HG03342 (cell line): Measurements from ENCODE around the gene TNFRSF8.

ENCODE experiments used
- ATAC-seq: cut with Tn5 transposase; IDR thresholded peaks from one replicate; pipeline ENCODE4 v1.9.1; 2021; ENCODE audit warnings: mild to moderate bottlenecking, moderate library complexity; ENCODE audit not compliant: unreplicated experiment

The TNFRSF8 gene

GRCh38 chr1:12113433-12114339, 50.6 kb downstream of the TNFRSF8 start:
- no peak for ATAC-seq

DNA sequence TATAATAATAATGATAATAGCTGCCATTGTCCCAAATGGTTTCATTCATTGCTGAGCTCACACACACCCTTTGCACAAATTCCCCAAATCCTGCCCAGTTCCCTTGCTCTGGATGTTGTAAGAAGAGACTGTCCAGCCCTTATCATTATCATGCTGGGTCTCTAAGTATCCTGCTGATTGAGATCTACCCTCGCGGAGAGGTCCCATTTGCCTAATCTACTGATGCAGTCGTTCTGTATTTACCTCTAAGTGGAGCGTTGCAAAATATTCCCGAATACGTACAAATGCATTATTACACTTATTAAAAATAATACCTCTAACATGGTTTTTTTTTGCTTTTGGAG, 51.2 kb downstream of the TNFRSF8 start:
- no peak for ATAC-seq

DNA sequence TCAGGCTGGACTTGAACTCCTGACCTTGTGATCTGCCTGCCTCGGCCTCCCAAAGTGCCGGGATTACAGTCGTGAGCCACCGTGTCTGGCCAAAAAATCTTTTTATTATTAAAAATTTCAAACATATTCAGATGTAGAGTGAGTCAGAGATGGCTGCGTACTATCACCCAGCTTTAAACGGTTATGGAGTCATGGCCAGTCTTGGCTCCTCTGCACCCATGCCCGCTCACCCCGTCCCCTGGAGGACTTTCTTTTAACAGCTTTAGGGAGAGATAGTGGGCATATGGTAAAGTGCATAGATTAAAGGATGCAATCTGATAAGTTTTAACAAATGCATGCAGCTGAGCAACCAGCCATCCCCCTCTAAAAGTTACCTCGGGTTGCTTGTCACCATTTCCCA, 51.8 kb downstream of the TNFRSF8 start:
- no peak for ATAC-seq

DNA sequence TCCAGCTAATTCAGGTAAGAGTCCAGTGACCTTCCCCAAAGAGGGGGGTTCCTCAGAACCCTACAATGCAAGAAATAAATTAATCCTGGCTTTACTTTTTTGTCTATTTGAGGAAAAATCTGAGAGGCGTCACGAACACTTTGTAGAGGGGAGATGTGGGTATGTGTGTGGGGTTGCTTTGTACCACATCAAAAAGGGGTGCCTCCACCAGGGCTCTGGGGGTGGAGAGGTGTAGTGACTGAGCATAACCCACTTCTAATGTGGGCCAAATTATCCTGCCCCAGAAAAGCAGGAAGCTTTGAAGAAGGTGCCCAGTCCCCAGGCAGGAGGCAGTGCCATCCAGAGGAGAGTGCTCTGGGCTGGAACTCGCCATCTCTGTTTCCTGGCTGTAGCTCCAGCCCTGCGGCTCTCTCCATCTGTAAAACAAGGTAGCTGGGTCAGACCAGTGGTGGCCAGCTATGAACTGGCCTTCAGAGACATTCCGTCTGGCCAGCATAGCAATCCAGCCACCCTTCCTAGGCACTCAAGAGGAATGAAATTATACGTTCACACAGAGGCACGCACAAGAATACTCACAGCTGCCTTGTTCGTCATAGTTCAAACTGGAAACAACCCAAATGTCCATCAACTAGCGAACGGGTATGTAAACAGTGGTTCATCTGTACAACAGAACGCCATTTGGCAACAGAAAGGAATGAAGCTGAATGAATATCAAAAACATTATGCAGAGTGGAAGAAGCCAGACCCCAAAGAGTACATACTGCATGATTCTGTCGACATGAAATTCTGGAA, 58.3 kb downstream of the TNFRSF8 start:
- no peak for ATAC-seq

- ATAC-seq, result no peak
These were observed 60.1 kb downstream of the TNFRSF8 start for GRCh38 chr1:12123172-12123571.

- ATAC-seq, result no peak
These were observed 61.8 kb downstream of the TNFRSF8 start for GRCh38 chr1:12124693-12125421.

DNA sequence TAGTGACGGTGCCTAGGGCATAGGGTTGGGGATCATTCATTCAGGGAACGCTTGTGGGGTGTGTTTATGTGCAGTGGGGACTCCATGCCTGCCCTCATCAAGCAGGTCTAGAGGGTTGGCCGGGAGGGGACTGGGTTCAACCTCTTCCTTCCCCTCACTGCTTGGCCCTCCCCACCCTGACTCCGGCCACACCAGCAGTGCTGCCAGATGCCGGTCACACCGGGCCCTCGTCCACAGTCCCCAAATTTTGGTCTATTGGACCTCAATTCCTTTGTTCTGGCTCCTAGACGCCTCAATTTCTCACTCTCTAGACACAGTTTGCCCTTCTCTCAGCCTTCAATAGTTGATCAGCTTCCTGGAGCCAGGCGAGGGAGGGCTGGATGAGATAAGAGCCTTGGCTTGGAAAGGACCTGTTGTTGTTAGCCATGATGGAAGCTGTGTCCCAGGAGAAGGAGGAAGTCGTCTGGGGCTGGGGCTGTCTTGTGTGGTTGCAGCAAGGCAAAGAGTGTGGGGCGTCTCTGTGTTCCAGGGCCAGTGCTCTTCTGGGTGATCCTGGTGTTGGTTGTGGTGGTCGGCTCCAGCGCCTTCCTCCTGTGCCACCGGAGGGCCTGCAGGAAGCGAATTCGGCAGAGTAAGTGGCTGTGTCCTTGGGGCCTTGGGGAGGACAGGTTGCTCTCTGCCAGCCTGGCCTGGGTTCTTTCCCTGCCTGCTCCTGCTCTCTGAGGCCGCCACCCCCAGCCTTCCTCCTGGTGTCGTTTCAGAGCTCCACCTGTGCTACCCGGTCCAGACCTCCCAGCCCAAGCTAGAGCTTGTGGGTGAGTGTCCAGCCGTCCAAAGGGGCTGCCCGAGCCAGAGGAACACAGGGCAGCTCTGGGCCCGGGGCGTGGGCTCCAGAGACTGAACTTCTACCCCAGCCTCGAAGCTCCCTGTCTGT, 62.6 kb downstream of the TNFRSF8 start:
- no peak for ATAC-seq

DNA sequence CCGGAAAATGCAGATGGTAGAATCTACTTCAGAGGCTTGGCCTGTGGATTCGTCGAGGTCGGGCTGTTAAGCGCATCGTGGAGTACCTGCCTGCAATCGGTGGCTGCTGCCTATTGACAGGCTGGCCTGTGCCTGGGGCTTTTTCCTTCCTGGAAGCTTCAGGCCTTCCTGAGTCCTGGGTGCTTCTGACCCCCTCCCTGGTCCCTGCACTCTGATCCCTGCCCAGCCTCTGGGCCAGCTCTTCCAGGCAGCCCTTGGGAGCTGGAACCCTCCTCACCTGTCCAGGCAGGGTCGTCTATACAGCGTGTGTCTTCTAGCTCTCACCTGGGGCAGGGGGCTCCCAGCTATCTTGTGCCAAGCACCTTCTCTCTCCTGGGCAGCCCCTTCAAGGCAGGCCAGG, 63.7 kb downstream of the TNFRSF8 start:
- ATAC-seq, result no peak

DNA sequence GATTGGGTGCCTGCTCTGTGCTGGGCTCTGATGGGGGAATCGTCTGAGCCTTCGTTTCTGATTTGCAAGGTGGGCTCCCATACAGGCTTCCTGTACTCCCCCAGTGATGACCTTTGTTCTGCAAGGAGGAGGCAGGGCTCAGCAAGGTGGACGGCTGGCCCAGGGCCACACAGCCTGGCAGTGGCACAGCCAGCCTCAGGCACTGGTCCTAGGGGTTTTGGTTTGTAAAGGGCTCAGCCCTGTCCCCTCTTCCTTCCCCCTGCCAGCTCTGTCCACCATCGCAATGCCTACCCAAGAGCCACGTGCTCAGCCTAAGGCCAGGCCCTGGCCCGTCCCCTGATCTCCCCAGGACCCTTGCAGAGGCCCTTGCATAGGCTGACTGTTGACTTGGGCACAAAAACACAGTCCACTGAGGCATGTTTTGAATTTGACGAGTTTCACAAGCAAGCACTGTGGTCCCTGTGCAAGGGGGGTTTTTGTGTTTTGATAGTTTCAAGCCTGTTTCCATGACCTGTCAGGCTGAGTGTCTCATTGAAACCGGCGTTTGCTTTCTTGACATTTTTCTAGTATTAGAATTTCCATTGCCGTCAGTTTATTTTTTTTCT, 64.2 kb downstream of the TNFRSF8 start:
- ATAC-seq, result no peak

DNA sequence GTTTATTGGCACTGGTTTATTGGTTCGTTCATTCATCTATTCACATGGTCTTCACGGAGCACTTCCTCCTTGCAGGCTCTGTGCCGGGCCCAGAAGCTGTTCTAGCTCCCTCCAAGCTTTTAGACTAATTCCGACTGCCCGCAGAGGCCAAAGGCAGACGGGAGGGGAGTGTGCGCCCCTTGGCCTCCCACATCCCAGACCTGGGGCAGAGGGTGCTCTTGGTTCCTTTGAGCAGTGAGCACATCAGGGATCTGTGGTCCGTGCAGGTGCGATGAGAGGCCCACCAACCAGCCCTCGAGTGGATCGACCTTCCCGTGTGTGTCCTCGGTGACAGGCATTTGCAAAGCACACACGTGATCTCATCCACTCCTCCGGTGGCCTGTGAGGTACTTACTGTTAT, 65.0 kb downstream of the TNFRSF8 start:
- ATAC-seq, result no peak

- no peak for ATAC-seq
These were observed 66.5 kb downstream of the TNFRSF8 start for GRCh38 chr1:12129624-12130023.

GRCh38 chr1:12130466-12131130, 67.5 kb downstream of the TNFRSF8 start:
- ATAC-seq, result no peak

DNA sequence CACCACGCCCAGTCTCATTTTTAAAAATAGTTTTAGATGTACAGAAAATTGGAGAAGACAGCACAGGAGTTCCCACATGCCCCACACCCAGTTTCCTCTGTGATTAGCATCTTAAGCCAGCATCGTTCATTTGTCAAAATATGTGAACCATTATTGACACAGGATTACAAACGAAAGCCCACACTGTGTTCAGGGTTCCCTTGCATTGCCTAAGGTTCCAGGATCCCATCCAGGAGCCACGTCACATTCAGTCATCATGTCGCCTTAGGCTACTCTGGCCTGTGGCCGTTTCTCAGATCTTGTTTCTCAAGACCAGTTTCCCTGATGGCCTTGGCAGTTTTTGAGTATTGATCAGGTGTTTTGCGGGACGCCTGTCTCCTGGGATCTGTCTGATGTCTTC, 69.0 kb downstream of the TNFRSF8 start:
- ATAC-seq, result no peak

DNA sequence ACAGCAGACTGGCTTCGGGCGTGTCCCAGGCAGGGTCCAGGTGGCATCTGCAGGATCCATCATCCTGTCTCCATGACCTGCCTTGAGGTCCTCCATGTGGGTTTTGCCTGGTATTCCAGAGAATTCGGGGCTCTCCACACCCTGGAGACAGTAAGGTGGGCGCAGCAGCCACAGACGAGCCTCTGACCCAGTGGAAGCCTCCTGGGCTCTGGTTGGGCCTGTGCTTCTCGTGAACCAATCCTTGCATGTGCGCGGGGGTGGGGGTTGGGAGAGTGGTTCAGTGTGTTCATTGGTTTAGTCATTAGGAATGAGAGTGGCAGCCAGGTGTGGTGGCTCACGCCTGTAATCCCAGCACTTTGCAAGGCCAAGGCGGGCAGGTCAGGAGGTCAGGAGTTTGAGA, 71.6 kb downstream of the TNFRSF8 start:
- ATAC-seq, result no peak

- no peak for ATAC-seq
These were observed 72.5 kb downstream of the TNFRSF8 start for GRCh38 chr1:12135612-12136011.

DNA sequence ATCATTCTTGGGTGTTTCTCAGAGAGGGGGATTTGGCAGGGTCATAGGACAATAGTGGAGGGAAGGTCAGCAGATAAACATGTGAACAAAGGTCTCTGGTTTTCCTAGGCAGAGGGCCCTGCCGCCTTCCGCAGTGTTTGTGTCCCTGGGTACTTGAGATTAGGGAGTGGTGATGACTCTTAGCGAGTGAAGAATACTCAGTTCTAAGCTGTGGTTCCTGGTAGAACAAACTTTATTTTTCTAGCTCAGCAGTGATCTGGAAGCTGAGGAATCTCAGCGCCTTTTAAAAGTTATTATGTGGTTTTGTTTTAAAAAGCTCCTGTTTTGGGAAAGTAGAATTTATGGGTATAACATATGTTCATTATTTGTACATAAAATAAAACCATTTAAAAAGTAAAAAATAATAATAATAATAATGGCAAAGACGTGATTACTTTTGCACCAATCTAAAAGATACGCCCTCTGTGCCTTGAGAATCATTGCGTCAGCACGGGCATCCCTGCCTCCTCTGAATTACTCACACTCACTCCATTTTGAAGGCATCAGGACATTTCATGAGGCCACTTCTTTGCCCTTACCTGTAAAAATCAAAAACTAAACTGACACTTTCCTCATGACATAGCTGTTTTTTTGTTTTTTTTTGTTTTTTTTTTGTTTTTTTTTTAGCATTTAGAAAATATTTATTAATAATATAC, 74.0 kb downstream of the TNFRSF8 start:
- ATAC-seq, result no peak

DNA sequence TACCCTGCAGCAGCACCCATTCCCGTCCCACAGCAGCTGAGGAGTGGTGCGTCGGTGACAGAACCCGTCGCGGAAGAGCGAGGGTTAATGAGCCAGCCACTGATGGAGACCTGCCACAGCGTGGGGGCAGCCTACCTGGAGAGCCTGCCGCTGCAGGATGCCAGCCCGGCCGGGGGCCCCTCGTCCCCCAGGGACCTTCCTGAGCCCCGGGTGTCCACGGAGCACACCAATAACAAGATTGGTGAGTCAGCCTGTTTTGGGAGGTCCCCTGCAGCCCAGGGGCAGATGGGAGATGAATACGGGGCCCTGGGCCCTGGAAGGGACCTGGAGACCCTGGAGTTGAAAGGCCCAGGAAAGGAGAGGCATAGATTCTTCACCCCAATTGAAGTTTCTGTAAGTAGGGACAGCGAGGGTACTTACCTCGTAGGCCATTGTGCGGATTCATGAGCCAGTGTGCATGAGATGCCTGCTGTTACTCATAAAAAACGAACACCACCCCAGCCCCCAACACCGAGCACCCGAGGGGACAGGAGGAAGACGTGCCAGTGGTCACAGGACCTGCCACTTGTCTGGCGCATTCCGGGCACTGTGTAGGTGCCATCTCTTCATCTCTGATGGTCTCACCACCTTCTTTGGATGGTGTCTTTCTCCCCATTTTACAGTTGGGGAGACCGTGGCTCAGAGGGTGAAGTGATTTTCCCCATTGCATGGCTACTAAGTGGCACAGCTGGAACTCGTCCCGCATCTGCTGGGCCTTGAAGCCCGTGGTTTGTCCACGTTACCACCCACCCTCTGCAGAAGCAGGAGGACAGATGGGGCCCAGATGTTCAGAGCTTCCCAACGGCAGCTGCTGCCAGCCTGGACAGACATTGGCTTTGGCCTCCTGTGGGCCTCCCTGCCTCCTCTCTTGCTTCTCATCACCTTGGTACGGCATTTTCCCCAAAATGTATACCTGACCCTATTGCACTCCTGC, 75.4 kb downstream of the TNFRSF8 start:
- no peak for ATAC-seq

DNA sequence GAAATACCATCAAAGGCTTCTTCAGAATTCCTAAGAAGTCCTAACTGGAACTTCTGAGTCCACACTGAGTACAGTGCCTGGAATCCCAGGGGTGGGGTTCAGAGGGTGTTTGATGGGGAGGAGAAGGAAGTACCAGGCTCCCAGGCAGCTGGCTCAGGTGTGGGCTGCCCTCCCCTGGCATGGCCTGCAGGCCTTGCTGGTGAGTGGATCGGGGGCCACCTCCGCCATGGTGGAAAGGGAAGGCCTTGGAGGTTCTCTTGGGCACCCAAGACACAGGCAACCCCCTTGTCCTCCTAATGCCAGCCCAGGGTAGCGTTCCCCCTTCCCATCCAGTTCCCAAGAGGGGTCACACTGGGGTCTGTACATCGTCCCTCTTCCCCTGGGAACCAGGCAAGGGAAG, 76.9 kb downstream of the TNFRSF8 start:
- no peak for ATAC-seq
